Measurements from ENCODE around the gene FKBP3.
"Not testable (repeated sequence)": the region's sequence is repeated elsewhere in the genome, so short reads cannot be mapped to it uniquely, and the experiment has no call there.

The FKBP3 gene

GRCh38 chr14:45112896-45113781 is 21.1 kb downstream of the FKBP3 start:
- DNase-seq, result no peak

GRCh38 chr14:45104561-45104960 is 29.7 kb downstream of the FKBP3 start:
- no peak for DNase-seq

- no peak for DNase-seq
These were observed 30.5 kb downstream of the FKBP3 start for GRCh38 chr14:45103806-45104205.

GRCh38 chr14:45096218-45096617 is 38.1 kb downstream of the FKBP3 start:
- DNase-seq, result no peak

GRCh38 chr14:45095143-45095542 is 39.1 kb downstream of the FKBP3 start:
- DNase-seq, result no peak

GRCh38 chr14:45094275-45094674 is 40.0 kb downstream of the FKBP3 start:
- no peak for DNase-seq

- DNase-seq, result no peak
These were observed 42.6 kb downstream of the FKBP3 start for GRCh38 chr14:45091710-45092109.

GRCh38 chr14:45089813-45090212 is 44.5 kb downstream of the FKBP3 start:
- DNase-seq, result peak; percentile 22

GRCh38 chr14:45084946-45085346 is 49.3 kb downstream of the FKBP3 start:
- DNase-seq, result peak; percentile 17

- peak; percentile 96 for DNase-seq
These were observed 50.1 kb downstream of the FKBP3 start, which contains the start of gene PRPF39 for GRCh38 chr14:45083976-45084722. Gene PRPF39, plus strand, starts transcription at chr14:45084116. Its CDS starts 11,124 bp downstream, at chr14:45095240.

- DNase-seq, result no peak
These were observed 50.7 kb downstream of the FKBP3 start for GRCh38 chr14:45083617-45083975.

GRCh38 chr14:45082420-45082819 is 51.9 kb downstream of the FKBP3 start:
- DNase-seq, result no peak

GRCh38 chr14:45081096-45081495 is 53.2 kb downstream of the FKBP3 start:
- not testable (repeated sequence) for DNase-seq

- DNase-seq, result not testable (repeated sequence)
These were observed 53.8 kb downstream of the FKBP3 start for GRCh38 chr14:45080416-45080968.

GRCh38 chr14:45078323-45078722 is 56.0 kb downstream of the FKBP3 start:
- no peak for DNase-seq

GRCh38 chr14:45073231-45073879 is 60.9 kb downstream of the FKBP3 start:
- DNase-seq, result no peak

- no peak for DNase-seq
These were observed 62.2 kb downstream of the FKBP3 start for GRCh38 chr14:45072126-45072525.

- DNase-seq, result no peak
These were observed 64.1 kb downstream of the FKBP3 start for GRCh38 chr14:45070215-45070614.

GRCh38 chr14:45068396-45068795 is 65.9 kb downstream of the FKBP3 start:
- no peak for DNase-seq

GRCh38 chr14:45066667-45067066 is 67.6 kb downstream of the FKBP3 start:
- no peak for DNase-seq

- no peak for DNase-seq
These were observed 68.3 kb downstream of the FKBP3 start for GRCh38 chr14:45065956-45066355.
